Hematopoietic multipotent progenitor cell (in vitro differentiated cells): ENCODE measurements around the gene BMP7. TPM values are rescaled to one million over a fixed set of nuclear protein-coding genes. Genes with fewer than 3 reads are reported as not detected.
"Not testable (repeated sequence)": the region's sequence is repeated elsewhere in the genome, so short reads cannot be mapped to it uniquely, and the experiment has no call there.

Source experiments
- DNase-seq, 3 donors: peaks; one replicate each; pipeline ENCODE4 v3.0.0-alpha.2; 2011 to 2015; ENCODE audit warnings: low read depth in 2 of 3, low spot score in 2 of 3
- total RNA-seq: library from RNA; depleted of rRNA; stranded (reverse); fragments of >200 nt; gene quantifications from one replicate; pipeline ENCODE4 v1.2.3, GENCODE V29; 2012

BMP7 gene
- total RNA-seq, 1 donor, result not detected

- DNase-seq, result no peak
Observed at GRCh38 chr20:57268399-57269076, 2.1 kb upstream of the BMP7 start.

- no peak for DNase-seq
Observed at GRCh38 chr20:57267158-57267821, 849 bp upstream of the BMP7 start.

GRCh38 chr20:57265997-57266290 lies 497 bp downstream of the BMP7 start:
- DNase-seq, result no peak

- DNase-seq, result no peak
Observed at GRCh38 chr20:57265336-57265996, 975 bp downstream of the BMP7 start.

GRCh38 chr20:57264908-57265335 lies 1.5 kb downstream of the BMP7 start:
- not testable (repeated sequence) for DNase-seq

- no peak for DNase-seq
Observed at GRCh38 chr20:57263801-57264792, 2.3 kb downstream of the BMP7 start.

GRCh38 chr20:57262784-57263609 lies 3.4 kb downstream of the BMP7 start:
- no peak for DNase-seq

- DNase-seq, result no peak
Observed at GRCh38 chr20:57262301-57262700, 4.1 kb downstream of the BMP7 start.

- no peak for DNase-seq
Observed at GRCh38 chr20:57261457-57262251, 4.8 kb downstream of the BMP7 start.

GRCh38 chr20:57260934-57261333 lies 5.5 kb downstream of the BMP7 start:
- DNase-seq, result no peak

GRCh38 chr20:57259938-57260921 lies 6.2 kb downstream of the BMP7 start:
- DNase-seq, result no peak

GRCh38 chr20:57259121-57259937 lies 7.1 kb downstream of the BMP7 start:
- DNase-seq, result no peak

GRCh38 chr20:57257701-57258453 lies 8.6 kb downstream of the BMP7 start:
- no peak for DNase-seq

GRCh38 chr20:57256908-57257307 lies 9.5 kb downstream of the BMP7 start:
- DNase-seq, result no peak

GRCh38 chr20:57256205-57256604 lies 10.2 kb downstream of the BMP7 start:
- DNase-seq, result no peak

GRCh38 chr20:57255183-57255582 lies 11.3 kb downstream of the BMP7 start:
- DNase-seq, result no peak
